Adrenal gland (tissue), 5 donors: ENCODE results near the gene STAB2.

Experiments used
- CTCF ChIP-seq, 6 experiments: fragments of 450-650 bp in 4 of 6; fragments of 200-600 bp in 2 of 6; sonication (generic) in 1 of 6; IDR thresholded peaks; 1 replicate in 5 of 6; 2 replicates in 1 of 6; pipeline versions ENCODE4 v1.5.1 to v1.8.0; 2016 to 2021; ENCODE audit warnings: antibody characterized with exemption in 6 of 6, mild to moderate bottlenecking in 2 of 6, moderate library complexity in 1 of 6
- POLR2A ChIP-seq, 2 donors: fragments of 450-650 bp; IDR thresholded peaks; one replicate each; pipeline ENCODE4 v1.6.1; 2017; ENCODE audit warnings: antibody characterized with exemption in 2 of 2, mild to moderate bottlenecking in 2 of 2, moderate library complexity in 1 of 2
- donor health status: DM: no; HTN: no; CAD: no.

GRCh38 chr12:103715494-103715893 is 128.4 kb downstream of the STAB2 start:
- TF ChIP-seq POLR2A (IDR thresholded peaks at IDR 0.05) (no peak), CTCF (IDR thresholded peaks at IDR 0.05) (no peak)
